RWPE1 (cell line): Measurements from ENCODE around the gene XRN1.

Experiments used
- CTCF ChIA-PET: fragments of 350-600 bp; sonication (Branson Sonifier 250); formaldehyde crosslinking; extraction: SDS; loops from one replicate; lab custom pipeline; 2021; lab: Yijun Ruan, JAX
- POLR2A ChIA-PET: fragments of 400-600 bp; formaldehyde crosslinking; extraction: SDS; loops from one replicate; lab custom pipeline; 2020; ENCODE audit warnings: antibody characterized with exemption; ENCODE audit not compliant: low non-redundant PET; lab: Yijun Ruan, JAX
- DNase-seq: peaks from one replicate; pipeline ENCODE4 v3.0.0; 2012; ENCODE audit warnings: low spot score
- H3K27ac ChIP-seq: fragments of 450-650 bp; 2 replicates; pipeline ENCODE4 v1.5.1; 2017
- CTCF ChIP-seq: fragments of 450-650 bp; conservative IDR thresholded peaks from 2 replicates; pipeline ENCODE4 v1.5.1; 2017; ENCODE audit warnings: low read depth, mild to moderate bottlenecking

The XRN1 gene

GRCh38 chr3:142267269-142267668, 180.6 kb downstream of the XRN1 start:
- ChIA-PET CTCF (no interaction called here), POLR2A (no interaction called here)
- H3K27ac ChIP-seq: no peak overlapping the region
- no peak for DNase-seq
- no peak for TF ChIP-seq CTCF

GRCh38 chr3:142263112-142263511, 184.7 kb downstream of the XRN1 start:
- ChIA-PET POLR2A (no interaction called here), CTCF (no interaction called here)
- no peak for TF ChIP-seq CTCF
- DNase-seq: no peak
- H3K27ac ChIP-seq: no peak overlapping the region

- ChIA-PET CTCF (no interaction called here), POLR2A (no interaction called here)
- H3K27ac ChIP-seq: no peak overlapping the region
- DNase-seq: no peak
- no peak for TF ChIP-seq CTCF
Observed at GRCh38 chr3:142259359-142259758, 188.5 kb downstream of the XRN1 start.

GRCh38 chr3:142256712-142257333, 191.0 kb downstream of the XRN1 start:
- no peak for TF ChIP-seq CTCF
- CTCF ChIA-PET: no interaction called here
- no peak for DNase-seq
- no peak overlapping the region for H3K27ac ChIP-seq
- POLR2A ChIA-PET: no interaction called here
